H1 (cell line): ENCODE measurements around the gene DIPK2A. TPM values are rescaled to one million over a fixed set of nuclear protein-coding genes. Genes with fewer than 3 reads are reported as not detected.

Source experiments
- BACH1 ChIP-seq: IDR thresholded peaks from 2 replicates; pipeline ENCODE4 v1.6.1; 2012; ENCODE audit warnings: low read length, improper control_type of control experiment
- CHD7 ChIP-seq: fragments of 300-600 bp; sonication (generic); IDR thresholded peaks from 2 replicates; pipeline ENCODE4 v1.7.1; 2012; ENCODE audit warnings: low read length, moderate library complexity, mild to moderate bottlenecking, inconsistent platforms; ENCODE audit not compliant: insufficient replicate concordance
- RNF2 ChIP-seq: fragments of 200-900, 300-1000 bp; sonication (generic); IDR thresholded peaks from 2 replicates; pipeline ENCODE4 v1.7.1; 2016; ENCODE audit warnings: borderline replicate concordance, low read depth, mild to moderate bottlenecking, antibody characterized with exemption, low read length; ENCODE audit not compliant: poor library complexity, severe bottlenecking; ENCODE audit errors: missing control alignments
- SAP30 ChIP-seq: fragments of 300-600 bp; sonication (generic); IDR thresholded peaks from 2 replicates; pipeline ENCODE4 v1.7.1; 2012; ENCODE audit warnings: low read length, moderate library complexity, mild to moderate bottlenecking, inconsistent platforms; ENCODE audit not compliant: insufficient read depth, insufficient replicate concordance
- SIN3A ChIP-seq, 2 experiments: IDR thresholded peaks in 1 of 2; conservative IDR thresholded peaks in 1 of 2; 2 replicates each; pipeline ENCODE4 v1.6.1; 2011 to 2012; ENCODE audit warnings: low read length in 2 of 2, improper control_type of control experiment in 1 of 2, low read depth in 1 of 2, mild to moderate bottlenecking in 1 of 2
- SIX5 ChIP-seq: IDR thresholded peaks from 2 replicates; pipeline ENCODE4 v1.6.1; 2011; ENCODE audit warnings: mild to moderate bottlenecking, low read depth, low read length
- ZNF274 ChIP-seq: IDR thresholded peaks from 2 replicates; pipeline ENCODE4 v1.7.0; 2012; ENCODE audit warnings: low read length, borderline replicate concordance; ENCODE audit errors: extremely low read depth
- polyA plus RNA-seq, 7 experiments: library from polyadenylated mRNA; depleted of rRNA in 3 of 7; stranded (reverse) in 5 of 7; unstranded in 2 of 7; fragments of >200 nt in 5 of 7; fragments of 200-250 nt in 2 of 7; gene quantifications; 1 replicate in 5 of 7; 2 replicates in 1 of 7; 4 replicates in 1 of 7; pipeline versions ENCODE4 v1.2.1 to v1.2.3, GENCODE V29; 2011 to 2013; ENCODE audit warnings: missing spikeins in 2 of 7, mixed read lengths in 2 of 7
- total RNA-seq: library from RNA; stranded (reverse); fragmentation: NEBNext Ultra II Directional; extraction: Animal tissue kit (Norgen Biotek cat#: 25700); gene quantifications from 2 replicates; pipeline ENCODE4 v1.2.1, GENCODE V29; 2021

Gene DIPK2A
- total and polyA plus RNA-seq, 2 of the 8 experiments (the other 6 are each of a cell fraction or from before 2014, with no cell fraction given), result 18.4 to 28.7 TPM

DNA sequence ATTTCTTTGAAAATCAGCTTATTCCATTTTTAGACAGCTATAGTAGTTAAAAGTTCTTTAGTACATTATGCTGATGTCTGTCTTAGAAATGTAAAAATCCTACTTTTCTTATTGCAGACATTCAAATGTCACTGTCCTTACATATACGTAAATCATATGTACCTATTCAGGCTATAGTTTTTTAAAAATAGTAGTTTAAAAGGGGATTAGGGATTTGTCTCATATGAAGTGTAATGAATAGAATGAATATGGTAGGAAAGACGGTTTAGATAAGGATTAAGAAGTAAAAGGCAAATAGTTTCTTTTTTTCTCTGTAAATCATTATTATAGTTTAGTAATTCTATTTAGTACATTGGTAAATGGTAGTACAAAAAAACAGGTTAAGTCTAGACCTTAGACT is 7.4 kb downstream of the DIPK2A start (continued):
- no peak for TF ChIP-seq CHD7
- TF ChIP-seq BACH1, result no peak
- TF ChIP-seq SAP30, result no peak
- no peak for TF ChIP-seq SIN3A (conservative IDR thresholded peaks at IDR 0.05 in 1 of 2, IDR thresholded peaks at IDR 0.05 in 1 of 2; ENCODE audit: low read depth in 1 of 2, low read length in 2 of 2)
- TF ChIP-seq SIX5, result no peak
- no peak for TF ChIP-seq RNF2
- TF ChIP-seq ZNF274, result no peak
